ENCODE measurements around the gene PTPRN2.

PTPRN2 gene

GRCh38 chr7:157845203-157845835, 742.3 kb downstream of the PTPRN2 start:
- no peak for DNase-seq

DNA sequence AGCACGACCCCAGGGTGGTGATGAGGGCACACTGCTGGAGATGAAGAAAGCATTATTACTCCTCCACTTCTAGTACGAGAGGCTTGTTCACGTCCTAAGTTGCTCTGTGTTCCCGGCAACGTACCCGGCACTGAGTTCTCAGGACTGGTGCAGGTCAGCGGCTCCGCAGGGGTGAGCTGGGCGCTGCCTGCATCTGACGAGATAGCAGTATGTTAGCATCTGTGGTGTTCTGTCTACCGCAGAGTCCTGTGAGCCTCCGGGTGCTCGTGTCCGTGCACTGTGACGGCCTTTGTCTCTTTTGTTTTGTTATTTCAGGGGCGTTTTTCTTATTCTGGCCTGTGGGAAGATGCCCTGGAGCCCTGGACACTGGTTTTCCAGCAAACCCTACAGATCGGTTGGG, 743.0 kb downstream of the PTPRN2 start:
- DNase-seq, result no peak

DNA sequence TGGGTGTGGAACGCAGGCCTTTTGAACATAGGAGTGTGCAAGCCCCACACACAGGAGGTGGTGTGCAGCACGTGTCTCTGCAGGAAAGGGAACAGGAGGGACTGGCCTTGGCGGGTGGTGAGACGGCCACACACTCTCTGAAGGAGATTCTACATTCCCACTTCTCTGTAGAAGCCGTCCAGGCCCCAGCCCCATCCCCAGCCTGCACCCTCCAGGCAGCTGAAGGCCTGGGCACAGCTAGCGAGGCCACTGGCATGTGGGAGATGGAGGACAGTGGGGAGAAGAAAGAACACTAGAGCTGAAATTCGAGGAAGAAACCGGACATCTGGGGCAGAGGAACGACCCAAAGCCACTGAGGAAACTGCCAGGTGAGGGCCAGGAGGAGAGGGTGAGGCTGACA, 743.5 kb downstream of the PTPRN2 start:
- no peak for DNase-seq

- DNase-seq, result no peak
Observed at GRCh38 chr7:157843336-157844140, 744.1 kb downstream of the PTPRN2 start.

DNA sequence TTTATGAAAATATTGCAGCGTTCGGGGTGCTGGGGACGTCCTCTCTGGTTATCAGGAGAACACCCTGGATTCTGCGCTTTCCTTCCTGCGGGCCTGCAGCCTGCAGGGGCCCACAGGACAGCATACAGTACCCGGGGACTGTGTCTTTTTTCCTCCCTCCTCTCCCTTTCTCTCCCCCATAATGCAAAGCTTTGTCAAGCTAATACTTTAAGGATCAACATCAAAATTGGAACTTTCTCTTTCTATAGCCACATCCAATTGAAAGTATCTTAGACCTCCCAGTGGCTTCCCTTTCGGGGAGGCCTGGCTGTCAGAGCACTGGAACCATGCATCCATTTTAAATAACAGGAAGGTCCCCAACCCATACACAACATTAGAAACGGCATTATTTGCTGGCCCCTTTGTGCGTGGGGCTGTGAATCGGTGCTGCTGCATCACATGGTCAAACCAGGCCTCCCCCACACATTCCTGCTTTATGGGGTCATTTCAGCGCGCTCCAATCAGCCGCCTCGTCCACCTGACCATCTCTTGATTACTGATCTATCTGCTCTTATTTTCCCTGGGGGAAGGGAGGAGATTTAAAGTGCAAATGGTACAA, 745.8 kb downstream of the PTPRN2 start:
- no peak for DNase-seq

- peak; percentile 81 for DNase-seq
Observed at GRCh38 chr7:157840914-157841772, 746.5 kb downstream of the PTPRN2 start.

- no peak for DNase-seq
Observed at GRCh38 chr7:157840174-157840913, 747.3 kb downstream of the PTPRN2 start.

GRCh38 chr7:157839672-157840167, 747.9 kb downstream of the PTPRN2 start:
- no peak for DNase-seq

GRCh38 chr7:157839226-157839625, 748.4 kb downstream of the PTPRN2 start:
- DNase-seq, result no peak

GRCh38 chr7:157837561-157837960, 750.1 kb downstream of the PTPRN2 start:
- DNase-seq, result no peak

- no peak for DNase-seq
Observed at GRCh38 chr7:157837047-157837446, 750.6 kb downstream of the PTPRN2 start.

- DNase-seq, result no peak
Observed at GRCh38 chr7:157834501-157835163, 753.0 kb downstream of the PTPRN2 start.

GRCh38 chr7:157832866-157833607, 754.6 kb downstream of the PTPRN2 start:
- DNase-seq, result no peak

DNA sequence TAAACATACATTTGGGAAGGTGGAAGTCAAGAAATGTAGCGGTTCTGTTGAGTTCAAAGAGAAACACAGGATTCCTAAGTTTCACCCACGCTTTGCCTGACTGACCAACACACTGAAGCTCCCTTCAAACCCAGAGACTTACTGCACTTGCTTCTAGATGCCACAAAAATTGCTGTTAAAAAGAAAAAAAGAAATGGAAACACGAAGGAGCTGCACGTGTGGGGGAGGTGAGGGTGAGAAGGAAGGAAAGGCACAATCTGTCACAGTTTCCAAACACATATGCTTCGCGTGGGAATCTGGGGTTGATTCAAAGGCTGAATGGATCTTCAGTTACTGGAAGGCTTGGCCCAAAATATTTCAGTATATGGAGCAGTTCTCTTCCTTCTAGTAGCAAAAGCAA, 755.2 kb downstream of the PTPRN2 start:
- DNase-seq, result no peak

- no peak for DNase-seq
Observed at GRCh38 chr7:157832006-157832405, 755.6 kb downstream of the PTPRN2 start.

DNA sequence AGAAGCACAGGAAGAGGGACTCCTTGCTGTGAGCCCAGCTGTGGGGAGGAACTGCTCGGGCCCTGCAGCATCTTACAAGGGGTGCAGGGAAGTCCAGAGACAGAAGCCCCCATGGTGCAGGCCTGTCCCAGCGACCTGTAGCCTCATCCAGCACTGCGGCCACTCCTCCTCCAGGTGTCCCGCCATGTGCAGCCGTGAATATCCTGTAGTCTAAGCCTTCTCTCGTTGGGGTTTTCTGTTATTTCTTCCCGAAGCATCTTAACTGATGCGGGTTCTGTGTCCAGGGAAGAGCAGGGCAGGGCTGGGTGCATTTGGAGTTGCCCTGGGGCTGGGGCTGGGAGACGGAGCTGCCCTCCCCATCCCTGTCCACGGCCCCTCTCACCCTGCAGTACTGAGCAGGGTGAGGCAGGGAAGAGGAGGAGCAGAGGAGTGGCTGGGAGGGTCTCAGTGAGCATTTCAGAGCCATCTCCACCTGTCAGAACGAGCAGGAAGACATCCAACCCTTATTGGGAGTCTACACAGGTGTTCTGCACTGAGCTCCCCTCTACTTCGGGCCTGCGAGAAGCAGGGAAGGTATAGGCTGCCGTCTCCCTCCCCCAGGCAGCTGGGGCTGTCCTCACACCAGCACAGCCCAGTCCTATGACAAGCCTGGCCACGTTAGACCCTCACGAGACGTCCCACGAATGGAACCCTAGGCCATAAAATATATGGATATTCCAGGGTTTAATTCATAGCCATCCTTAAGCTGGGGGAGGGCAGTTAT, 756.3 kb downstream of the PTPRN2 start:
- no peak for DNase-seq

DNA sequence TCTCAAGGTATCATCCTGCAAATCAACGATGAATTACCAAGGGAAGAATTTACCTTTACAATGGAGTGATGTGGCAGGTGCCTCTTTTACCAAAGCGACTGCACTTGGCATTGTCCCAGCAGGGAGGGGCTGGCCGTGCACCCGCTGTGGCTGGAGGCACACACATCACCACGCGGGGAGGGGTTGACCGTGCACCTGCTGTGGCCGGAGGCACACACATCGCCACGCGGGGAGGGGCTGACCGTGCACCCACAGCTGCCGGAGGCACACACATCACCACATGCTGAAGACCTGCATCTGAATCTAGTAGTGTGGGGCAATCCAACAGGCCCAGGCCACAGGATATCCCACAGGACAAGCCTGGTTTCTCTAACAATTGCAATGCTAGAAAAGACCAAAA, 757.3 kb downstream of the PTPRN2 start:
- DNase-seq, result peak; percentile 92

- DNase-seq, result peak; percentile 42
Observed at GRCh38 chr7:157829491-157829890, 758.1 kb downstream of the PTPRN2 start.

DNA sequence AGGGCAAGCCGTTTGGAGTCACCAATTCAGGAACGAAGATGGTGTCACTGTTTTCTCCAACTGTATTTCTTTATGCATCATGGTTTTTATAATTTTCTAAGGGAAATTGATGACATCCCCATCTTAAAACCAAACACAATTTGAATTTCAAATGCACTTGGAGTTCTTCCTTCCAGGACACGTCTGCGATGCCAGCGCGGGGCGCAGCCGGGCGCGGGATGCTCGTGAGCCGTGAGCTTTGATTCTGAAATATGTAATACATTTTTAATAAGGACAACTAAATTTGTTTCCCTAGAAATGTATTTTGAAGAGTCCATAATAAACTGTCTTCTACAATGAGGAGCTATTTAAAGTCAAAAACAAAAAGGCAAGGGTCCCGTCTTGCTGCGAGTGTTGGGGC, 758.7 kb downstream of the PTPRN2 start:
- no peak for DNase-seq

- DNase-seq, result no peak
Observed at GRCh38 chr7:157828190-157828589, 759.4 kb downstream of the PTPRN2 start.

All from NCI-H146 (cell line).